K562 (cell line): Measurements from ENCODE around the gene MT4.

ENCODE experiments used
- MEF2D ChIP-seq: conservative IDR thresholded peaks from 2 replicates; pipeline ENCODE4 v1.6.1; 2016; ENCODE audit warnings: low read depth, missing genetic modification characterization, missing compliant biosample characterization
- NCOR1 ChIP-seq: fragments of 450-650 bp; IDR thresholded peaks from 2 replicates; pipeline ENCODE4 v1.6.1; 2016; ENCODE audit warnings: mild to moderate bottlenecking, moderate library complexity
- POLR2A ChIP-seq: fragments of 450-650 bp; conservative IDR thresholded peaks from 2 replicates; pipeline ENCODE4 v1.6.1; 2016
- REST ChIP-seq, 2 experiments: fragments of 450-650 bp; formaldehyde crosslinking in 1 of 2; IDR thresholded peaks; 2 replicates each; pipeline versions ENCODE4 v1.4.0 to v1.6.1; 2014 to 2020; ENCODE audit warnings: mild to moderate bottlenecking in 2 of 2, borderline replicate concordance in 1 of 2, low read depth in 1 of 2
- ZNF764 ChIP-seq: fragments of 250-450 bp; sonication (Bioruptor Pico); IDR thresholded peaks from 2 replicates; pipeline ENCODE4 v1.4.0; 2020; ENCODE audit warnings: low read depth, mild to moderate bottlenecking, moderate library complexity
- ZSCAN29 ChIP-seq: fragments of 450-650 bp; IDR thresholded peaks from 2 replicates; pipeline ENCODE4 v1.6.1; 2017

- no peak for TF ChIP-seq NCOR1
- no peak for TF ChIP-seq ZNF764 (CRISPR knock-in tag)
- TF ChIP-seq MEF2D, result no peak
- no peak for TF ChIP-seq ZSCAN29
- no peak for TF ChIP-seq POLR2A
- TF ChIP-seq REST (IDR thresholded peaks at IDR 0.05; ENCODE audit: borderline replicate concordance), result no peak
- TF ChIP-seq REST (CRISPR knock-in tag; IDR thresholded peaks at IDR 0.05; ENCODE audit: low read depth), result no peak
Observed at GRCh38 chr16:56558024-56558747, 6.7 kb upstream of the MT4 start.
